Gastrocnemius medialis (tissue), 4 donors: Measurements from ENCODE around the gene HACD2.

Source experiments
- CTCF ChIP-seq, 5 experiments: fragments of 450-650 bp in 3 of 5; fragments of 200-600 bp in 2 of 5; sonication (generic) in 2 of 5; IDR thresholded peaks in 4 of 5; conservative IDR thresholded peaks in 1 of 5; 1 replicate in 4 of 5; 2 replicates in 1 of 5; pipeline ENCODE4 v1.5.1; 2016 to 2019; ENCODE audit warnings: antibody characterized with exemption in 5 of 5, mild to moderate bottlenecking in 3 of 5, moderate library complexity in 3 of 5
- POLR2A ChIP-seq, 2 donors: fragments of 450-650 bp; IDR thresholded peaks; one replicate each; pipeline ENCODE4 v1.6.1; 2017; ENCODE audit warnings: antibody characterized with exemption in 2 of 2, mild to moderate bottlenecking in 2 of 2, moderate library complexity in 2 of 2

GRCh38 chr3:123593381-123593780 is 8.5 kb upstream of the HACD2 start:
- TF ChIP-seq CTCF (IDR thresholded peaks at IDR 0.05 in 4 of 5, conservative IDR thresholded peaks at IDR 0.05 in 1 of 5) (no peak), POLR2A (IDR thresholded peaks at IDR 0.05) (no peak)
